ENCODE data around the gene MYBPC2.

- TF ChIP-seq CTCF (conservative IDR thresholded peaks at IDR 0.05; ENCODE audit: low read depth, low read length), result no peak
- no peak for TF ChIP-seq EZH2 (IDR thresholded peaks at IDR 0.05; ENCODE audit: low read length, unreplicated experiment)
Measured at GRCh38 chr19:50393589-50393988, 39.1 kb upstream of the MYBPC2 start.
